Panc1 (cell line): ENCODE results near the gene EXOC7.

Experiments used
- TF ChIP-seq, protein P1 (sequence below): fragments of 450-650 bp; IDR thresholded peaks from 2 replicates; pipeline ENCODE4 v1.5.1; 2017; ENCODE audit warnings: mild to moderate bottlenecking
- TF ChIP-seq, protein P2 (sequence below), 2 experiments: IDR thresholded peaks; 2 replicates each; pipeline ENCODE4 v1.6.1; 2011 to 2012; ENCODE audit warnings: low read depth in 2 of 2, control low read depth in 1 of 2, low read length in 1 of 2, mild to moderate bottlenecking in 1 of 2, moderate library complexity in 1 of 2; ENCODE audit not compliant: insufficient read depth in 1 of 2

GRCh38 chr17:76141212-76142038, 37.8 kb upstream of the EXOC7 start, which contains the start of gene FOXJ1:
- TF ChIP-seq, protein P1, sequence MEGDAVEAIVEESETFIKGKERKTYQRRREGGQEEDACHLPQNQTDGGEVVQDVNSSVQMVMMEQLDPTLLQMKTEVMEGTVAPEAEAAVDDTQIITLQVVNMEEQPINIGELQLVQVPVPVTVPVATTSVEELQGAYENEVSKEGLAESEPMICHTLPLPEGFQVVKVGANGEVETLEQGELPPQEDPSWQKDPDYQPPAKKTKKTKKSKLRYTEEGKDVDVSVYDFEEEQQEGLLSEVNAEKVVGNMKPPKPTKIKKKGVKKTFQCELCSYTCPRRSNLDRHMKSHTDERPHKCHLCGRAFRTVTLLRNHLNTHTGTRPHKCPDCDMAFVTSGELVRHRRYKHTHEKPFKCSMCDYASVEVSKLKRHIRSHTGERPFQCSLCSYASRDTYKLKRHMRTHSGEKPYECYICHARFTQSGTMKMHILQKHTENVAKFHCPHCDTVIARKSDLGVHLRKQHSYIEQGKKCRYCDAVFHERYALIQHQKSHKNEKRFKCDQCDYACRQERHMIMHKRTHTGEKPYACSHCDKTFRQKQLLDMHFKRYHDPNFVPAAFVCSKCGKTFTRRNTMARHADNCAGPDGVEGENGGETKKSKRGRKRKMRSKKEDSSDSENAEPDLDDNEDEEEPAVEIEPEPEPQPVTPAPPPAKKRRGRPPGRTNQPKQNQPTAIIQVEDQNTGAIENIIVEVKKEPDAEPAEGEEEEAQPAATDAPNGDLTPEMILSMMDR: no peak
- TF ChIP-seq, protein P2, sequence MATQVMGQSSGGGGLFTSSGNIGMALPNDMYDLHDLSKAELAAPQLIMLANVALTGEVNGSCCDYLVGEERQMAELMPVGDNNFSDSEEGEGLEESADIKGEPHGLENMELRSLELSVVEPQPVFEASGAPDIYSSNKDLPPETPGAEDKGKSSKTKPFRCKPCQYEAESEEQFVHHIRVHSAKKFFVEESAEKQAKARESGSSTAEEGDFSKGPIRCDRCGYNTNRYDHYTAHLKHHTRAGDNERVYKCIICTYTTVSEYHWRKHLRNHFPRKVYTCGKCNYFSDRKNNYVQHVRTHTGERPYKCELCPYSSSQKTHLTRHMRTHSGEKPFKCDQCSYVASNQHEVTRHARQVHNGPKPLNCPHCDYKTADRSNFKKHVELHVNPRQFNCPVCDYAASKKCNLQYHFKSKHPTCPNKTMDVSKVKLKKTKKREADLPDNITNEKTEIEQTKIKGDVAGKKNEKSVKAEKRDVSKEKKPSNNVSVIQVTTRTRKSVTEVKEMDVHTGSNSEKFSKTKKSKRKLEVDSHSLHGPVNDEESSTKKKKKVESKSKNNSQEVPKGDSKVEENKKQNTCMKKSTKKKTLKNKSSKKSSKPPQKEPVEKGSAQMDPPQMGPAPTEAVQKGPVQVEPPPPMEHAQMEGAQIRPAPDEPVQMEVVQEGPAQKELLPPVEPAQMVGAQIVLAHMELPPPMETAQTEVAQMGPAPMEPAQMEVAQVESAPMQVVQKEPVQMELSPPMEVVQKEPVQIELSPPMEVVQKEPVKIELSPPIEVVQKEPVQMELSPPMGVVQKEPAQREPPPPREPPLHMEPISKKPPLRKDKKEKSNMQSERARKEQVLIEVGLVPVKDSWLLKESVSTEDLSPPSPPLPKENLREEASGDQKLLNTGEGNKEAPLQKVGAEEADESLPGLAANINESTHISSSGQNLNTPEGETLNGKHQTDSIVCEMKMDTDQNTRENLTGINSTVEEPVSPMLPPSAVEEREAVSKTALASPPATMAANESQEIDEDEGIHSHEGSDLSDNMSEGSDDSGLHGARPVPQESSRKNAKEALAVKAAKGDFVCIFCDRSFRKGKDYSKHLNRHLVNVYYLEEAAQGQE (IDR thresholded peaks at IDR 0.05; ENCODE audit: insufficient read depth in 1 of 2, low read depth in 2 of 2, low read length in 1 of 2): 0 out of 4 replicates have a peak, but pooled peaks of 1 of the 2 experiments have one; percentile 33
